ENCODE measurements around the gene ELK4.

ELK4 gene, protein sequence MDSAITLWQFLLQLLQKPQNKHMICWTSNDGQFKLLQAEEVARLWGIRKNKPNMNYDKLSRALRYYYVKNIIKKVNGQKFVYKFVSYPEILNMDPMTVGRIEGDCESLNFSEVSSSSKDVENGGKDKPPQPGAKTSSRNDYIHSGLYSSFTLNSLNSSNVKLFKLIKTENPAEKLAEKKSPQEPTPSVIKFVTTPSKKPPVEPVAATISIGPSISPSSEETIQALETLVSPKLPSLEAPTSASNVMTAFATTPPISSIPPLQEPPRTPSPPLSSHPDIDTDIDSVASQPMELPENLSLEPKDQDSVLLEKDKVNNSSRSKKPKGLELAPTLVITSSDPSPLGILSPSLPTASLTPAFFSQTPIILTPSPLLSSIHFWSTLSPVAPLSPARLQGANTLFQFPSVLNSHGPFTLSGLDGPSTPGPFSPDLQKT

DNA sequence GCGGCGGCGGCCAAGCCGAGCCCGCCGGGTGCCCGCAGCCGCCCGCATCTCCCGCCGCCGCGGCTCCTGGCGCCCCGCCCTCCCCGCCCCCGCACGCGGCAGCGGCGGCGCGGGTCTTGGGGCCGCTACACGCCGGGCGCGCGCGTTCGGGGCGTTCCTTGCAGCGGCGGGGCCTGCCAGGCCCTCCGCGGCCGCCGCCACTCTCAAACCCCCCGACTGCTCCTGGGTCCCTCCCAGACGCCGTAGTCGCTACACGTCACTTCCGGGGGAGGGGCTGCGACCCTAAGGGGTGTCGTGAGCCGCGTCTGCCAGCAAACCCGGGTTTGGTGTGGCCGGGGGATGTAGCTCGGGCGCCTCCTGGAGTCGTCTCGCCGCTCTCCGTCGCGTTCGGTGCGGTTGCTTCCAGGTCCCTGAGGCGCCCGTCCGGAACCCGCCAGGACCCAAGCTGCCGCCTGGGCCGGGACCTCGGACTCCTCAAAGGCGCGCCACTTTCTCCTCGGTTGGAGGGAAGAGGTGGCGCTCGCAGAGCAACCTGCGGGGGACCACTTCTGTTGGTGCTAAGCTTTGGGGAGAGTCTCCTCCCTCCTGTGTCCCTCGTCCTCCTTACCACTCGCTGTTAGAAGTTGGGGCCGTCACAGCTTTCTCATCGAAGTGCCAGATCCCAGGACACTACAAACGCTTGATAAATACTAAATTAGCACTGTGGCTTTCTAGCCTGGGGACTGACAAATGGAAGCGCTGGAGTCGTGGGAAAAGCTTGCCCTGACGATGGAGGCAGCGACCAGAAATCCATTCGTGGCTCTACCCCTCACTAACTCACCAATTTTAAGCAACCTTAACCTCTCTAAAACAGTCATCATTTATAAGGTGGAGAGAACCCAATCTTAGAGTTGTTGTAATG lies at the start of gene ELK4:
Gene ELK4, minus strand, starts transcription at position 244 of the 901 bp plus-strand sequence. CDS start 8,129 bp downstream, outside the sequence.
- DNase-seq: peak; percentile 100

DNA sequence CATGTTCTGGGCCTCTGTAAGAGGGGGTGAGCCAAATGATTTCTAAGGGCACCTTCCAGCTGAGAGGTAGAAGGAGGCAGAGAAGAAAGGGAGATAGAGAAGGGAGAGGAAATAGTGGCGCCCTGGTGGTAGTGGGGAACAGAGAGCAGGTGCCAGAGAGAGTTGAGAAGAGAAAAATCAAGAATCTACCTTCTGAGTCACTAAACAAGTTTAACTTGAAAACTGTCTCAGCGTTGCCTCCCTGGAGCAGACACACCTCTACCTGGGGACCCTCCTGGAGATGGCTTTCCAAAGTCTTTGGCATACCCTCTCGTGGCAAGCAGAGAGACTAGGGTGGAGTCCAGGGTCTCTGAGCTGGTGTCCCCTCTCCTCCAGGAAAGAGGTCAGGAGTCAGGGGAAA lies 49.6 kb upstream of the ELK4 start:
- no peak for DNase-seq

DNA sequence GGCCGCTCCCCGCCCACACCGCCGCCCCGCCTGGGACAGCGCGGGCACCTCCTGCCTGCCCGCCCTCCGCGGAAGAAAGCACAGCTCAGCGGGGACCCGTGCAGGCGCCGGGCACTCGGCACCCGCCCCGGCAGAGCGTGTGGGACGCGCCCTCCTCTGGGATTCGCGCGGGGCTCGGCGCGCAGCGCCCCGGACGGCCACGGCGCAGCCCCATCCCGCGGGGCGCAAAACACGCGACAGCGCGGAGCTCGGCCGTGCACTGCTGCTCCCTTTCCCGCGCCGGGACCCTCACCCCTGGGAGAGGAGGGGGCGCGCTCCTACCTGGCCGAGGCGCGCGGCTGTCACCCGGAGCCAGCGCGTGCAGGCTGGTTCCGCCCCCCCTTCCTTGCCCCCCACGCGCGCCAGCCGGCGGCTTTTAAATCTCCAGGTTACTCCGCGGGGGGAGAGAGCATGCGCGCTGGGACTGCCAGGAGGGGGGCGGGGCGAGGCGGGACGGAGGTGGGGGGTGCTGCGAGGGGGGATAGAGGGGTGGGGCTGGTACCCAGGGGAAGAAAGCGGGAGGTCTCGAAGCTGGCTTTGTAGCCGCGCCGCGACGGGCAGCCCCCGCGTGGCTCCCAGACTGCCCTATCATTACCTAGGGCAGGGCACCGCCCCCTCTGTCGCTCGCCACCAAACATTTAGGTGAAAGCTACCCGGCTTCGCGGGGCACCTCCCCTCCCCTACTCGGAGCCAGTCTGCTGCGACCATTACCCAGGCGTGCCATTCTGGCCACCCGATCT lies 48.5 kb upstream of the ELK4 start, which contains the start of gene SLC45A3:
Gene SLC45A3, minus strand, starts transcription at position 437 of the 779 bp plus-strand sequence. CDS start 15,853 bp downstream, outside the sequence.
- peak; percentile 65 for DNase-seq

DNA sequence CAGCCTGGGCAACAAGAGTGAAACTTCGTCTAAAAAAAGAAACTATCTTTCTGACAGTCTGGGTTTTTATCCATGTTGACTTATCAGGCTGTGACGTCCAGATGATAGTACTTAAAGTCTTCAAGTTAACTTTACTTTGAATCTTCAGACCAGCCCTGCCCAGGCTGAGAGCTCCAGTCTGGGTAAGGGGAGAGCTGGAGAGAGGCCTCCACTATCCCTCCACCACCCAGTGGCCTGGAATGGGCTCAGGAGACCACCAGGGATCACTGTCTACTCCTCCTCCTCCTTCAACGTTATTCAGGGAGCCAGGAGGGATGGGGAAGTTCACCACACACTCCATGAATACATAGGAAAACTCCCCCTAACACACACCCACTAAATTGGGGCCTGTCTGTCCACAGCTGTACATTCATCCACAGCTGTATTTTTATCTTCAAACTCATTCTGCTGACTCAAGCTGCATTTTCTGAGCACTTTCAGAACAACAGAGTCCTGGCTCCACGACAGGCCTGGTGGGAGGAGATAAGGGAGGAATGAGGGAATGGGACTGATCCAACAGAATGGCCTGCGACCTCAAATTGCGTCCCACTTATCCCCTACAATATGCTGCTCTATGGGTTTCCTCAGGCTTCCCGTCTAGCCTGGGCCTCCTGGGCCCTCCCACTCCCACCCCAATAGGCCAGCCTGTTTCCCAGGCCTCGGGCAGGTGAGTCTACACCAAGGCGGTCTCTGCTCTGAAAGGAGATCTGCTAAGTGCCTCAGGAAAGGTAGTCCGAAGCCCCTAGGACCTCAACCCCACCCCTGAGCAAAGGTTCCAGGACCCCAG lies 46.7 kb upstream of the ELK4 start:
- DNase-seq: no peak

DNA sequence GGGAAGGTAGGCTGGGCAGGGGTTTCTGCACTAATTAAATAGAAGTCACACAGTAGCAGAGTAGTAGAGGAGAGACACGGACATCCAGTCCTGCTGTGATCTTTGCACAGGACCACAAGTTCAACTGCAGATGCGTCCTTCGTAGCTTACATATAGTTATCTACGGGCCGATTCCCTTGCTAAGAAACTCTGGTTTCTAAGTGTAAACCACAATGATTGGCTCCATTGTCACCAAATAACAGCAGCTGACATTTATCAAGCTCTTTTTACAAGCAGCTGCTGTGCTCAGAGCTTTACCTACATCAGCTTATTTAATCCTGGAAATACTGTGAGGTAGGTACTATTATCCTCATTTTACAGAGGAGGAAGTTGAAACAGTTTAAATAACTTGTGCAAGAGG lies 45.4 kb upstream of the ELK4 start:
- no peak for DNase-seq

DNA sequence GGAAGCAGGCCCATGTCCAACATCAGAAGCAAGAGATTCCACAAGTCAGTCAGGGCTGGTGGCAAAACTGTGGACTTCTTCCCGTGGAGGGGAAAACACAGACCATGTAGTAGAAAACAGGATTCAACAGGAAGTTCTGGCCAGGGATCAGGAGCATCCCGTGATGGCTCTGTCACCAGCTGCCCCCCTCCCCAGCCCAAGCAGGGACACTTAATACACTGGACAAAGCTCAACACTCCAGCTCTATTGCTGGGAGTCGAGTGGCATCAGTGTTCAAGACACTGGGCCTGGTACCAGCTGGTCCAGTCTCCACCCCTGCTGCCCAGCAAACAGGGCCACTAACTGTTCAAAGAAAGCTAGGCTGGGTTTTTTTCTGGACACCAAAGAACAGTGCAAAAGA lies 44.8 kb upstream of the ELK4 start:
- DNase-seq: no peak

DNA sequence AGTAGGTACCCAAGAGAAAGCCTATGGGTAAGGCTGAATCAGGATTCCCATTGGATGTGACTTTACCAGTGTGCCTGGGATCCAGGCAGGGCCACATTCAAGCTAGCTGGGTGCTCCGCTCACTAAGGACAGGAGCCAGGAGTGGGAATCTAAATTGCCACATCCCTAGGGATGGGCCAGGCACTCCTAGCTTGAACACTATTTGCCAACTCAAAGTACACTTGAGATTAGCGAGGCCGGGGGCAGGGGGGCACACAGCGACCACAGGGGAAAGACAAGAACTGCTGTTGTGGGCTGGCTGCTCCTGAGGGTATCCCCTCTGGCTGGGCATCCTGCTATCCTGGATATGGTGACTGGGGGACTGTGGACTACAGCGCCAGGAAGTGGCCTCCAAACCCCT lies 44.2 kb upstream of the ELK4 start:
- no peak for DNase-seq

DNA sequence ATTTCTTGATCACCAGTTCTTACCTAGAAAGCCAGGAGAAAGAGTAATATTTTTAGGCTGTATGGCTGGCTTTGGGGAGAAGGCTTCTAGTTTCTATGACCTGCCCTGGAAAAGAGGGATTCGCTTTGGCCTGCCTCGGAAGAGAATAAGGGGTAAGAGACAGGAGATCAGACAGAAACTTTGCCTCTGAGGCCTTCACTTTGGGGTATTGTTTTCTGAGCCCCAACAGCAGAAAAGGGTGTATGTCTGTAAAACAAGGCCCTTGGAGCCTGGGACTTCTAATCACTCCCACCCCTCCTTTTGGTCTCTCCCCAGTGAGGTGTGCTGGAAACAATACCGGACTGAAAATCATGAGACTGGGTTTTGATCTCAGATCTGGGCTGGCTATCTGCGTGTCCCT lies 43.4 kb upstream of the ELK4 start:
- DNase-seq: no peak

DNA sequence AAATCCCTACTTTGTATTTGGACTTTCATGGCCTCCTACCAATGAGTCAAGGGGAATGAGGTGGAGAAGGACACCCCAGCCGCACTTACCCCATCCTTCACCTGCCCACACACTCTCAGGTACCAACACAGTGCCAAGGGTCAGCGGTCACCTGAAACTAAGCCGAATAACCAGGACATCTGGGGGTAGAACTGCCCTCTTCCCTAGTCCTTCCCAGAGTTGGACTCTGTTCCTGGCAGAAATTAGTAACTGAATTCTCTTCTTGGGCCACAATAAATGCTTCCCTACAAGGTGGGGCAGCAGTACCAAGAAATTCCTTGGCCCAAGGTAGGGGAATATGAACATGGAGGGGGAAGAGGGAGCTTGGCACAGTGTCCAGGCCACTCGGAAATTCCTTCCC lies 41.2 kb upstream of the ELK4 start:
- no peak for DNase-seq

DNA sequence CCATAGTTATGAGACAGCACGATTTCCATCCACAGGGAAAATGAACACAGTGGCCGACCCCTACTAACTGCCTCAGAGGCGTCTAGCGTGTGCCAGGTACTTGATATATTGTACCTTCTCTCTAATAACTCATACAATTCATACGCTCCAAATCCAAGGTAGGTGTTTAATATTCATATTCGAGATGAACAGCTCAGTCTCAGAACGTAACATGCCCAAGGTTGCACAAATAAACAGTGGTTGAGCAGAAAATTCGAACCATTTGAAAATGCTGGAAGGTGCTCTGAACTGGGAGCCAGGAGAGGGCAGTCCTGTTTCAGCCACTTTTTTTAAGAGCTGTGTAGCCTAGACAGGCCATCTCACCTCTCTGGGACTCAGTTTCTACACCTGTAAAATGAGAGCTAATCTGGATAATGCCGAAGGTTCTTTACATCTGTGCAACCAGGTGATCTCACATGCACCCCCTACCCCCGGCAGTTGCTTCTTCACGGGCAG lies 40.6 kb upstream of the ELK4 start:
- no peak for DNase-seq

DNA sequence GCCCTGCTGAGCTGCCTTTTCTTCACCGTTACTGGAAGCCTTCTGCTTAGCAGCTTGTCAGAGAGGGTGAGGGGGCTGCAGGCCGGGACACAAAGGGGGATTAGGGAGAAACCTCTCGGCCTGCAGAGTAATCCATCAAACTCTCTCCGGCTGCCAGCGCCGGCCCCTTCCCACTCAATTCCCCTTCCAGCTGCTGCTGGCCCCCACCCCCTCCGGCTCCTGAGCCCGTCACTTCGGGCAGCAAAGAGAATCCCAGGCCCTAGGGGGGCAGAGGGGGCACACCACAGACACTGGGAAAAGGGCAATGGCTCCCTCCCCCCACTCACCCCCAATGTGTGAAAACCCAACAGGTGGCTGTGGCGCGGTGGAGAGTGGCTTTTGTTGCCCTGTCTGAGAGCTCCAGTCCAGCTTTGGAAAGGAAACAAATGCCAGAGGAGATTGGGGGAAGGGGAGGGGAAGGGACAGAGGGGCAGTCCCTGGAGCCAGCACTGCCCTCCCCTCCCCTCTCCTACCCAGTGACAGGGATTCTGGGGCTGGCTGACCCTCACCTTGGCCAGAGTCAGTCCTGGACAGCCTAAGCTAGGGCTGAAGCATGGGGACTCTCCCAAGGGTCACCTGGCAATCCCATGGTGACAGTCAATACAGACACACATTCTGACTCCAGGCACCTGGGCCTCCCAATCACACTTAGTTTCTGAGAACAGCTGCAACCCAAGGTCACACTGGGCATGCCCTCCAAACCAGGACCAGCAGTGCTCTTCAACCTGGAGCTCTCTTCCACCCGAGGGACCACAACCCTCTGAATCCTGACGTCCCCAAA lies 39.0 kb upstream of the ELK4 start:
- DNase-seq: no peak

DNA sequence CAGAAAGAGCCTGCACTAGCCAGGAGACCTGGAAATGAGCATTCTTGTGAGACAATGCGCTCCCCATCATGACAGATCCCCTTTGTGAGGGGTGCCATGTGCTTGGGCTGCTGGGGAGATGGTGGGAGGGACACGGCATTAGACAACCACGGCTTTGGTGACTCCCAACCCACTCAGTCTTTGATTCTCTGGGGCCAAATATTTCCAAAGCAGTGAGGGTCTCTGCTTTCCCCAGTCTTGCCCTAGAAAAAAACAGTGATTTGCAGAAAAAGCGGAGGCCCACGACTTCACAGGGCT lies 38.3 kb upstream of the ELK4 start:
- DNase-seq: no peak

DNA sequence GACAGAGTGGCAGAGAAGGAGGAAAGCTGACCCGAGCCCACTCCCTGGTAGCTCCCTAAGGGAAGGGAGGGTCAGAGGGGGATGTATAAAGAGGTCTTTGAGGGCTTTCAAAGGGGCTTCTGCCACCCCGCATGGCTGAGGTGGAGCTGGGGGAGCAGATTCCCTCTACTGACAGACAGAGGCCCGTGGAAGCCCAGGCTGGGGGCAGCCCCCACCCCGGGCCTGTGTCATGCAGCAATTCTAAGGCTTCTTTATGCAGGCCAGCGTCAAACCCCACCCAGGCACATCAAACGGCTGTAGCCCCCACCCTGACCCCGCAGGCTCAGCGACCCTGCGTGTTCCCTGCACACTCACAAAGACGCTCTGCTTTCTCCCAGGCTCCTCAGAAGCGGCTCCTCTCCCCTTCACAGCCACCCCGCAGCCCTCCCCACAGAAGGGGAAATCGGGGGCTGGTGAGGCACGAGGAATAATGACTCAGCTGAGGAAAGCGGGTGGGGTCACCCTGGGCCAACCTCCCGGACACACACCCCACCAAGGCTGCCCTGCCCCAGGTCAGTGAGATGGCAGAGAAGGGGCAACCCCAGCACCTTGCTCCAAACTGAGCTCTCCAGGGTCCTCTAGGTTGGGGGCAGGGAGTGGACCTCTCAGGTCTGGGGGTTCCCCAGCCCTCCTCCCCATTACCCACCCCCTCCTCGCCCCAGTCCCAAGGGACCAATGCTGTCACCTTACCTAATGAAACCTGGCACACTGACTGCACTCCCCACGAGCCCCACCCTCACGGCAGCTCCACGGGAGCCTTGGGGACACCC lies 37.7 kb upstream of the ELK4 start:
- DNase-seq: no peak

DNA sequence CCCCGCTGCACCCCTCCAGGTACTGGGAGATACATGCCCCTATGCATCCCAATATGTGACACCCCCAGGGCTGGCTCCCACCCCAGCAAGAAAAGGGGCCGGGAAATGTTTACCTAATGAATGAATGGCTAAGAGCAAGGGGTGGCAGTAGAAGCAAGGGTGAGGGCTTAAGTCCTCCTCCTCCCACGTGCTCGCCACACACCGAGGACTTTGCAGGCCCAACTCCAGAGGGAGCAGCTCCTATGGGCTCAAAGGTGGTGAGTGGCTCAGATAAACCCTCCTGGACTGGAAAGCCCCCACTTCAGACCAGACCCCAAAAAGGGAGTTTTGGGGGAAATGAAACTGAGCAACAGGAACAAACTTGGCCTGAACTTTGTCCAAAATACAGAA lies 37.1 kb upstream of the ELK4 start:
- no peak for DNase-seq

DNA sequence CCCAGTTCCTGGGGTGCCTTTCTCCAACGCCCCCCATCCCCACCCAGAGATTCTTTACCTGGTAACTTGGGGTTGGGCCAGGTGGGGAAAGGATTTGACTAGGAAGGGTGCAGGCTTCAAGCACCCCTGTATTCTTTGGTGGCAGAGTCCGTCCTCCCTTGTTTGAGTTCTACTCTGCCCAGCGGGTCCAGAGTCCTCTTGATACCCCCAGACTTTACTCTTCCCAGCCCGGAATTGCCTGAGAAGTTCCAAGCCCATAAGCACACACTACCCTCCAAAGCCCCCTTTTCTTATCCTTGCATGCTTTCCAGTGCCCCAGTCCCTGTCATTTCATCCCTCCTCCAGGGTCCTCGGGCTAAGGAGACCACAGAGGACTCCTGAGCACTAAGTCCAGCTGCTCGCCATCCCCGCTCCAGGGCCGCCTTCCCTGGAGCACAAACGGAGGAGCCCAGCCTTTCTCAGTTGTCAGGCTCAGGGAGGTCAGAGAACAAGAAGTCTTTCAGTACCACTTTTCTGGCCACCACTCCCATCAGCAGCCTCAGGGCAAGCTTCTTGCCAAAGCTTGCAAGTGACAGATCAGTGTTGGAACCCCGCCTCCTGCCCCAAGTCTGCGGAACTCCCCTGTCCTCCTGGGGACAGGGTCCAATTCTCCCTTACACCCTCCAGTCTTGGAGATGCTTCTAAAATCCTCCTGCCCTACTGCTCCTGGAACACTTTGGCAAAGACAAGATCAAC lies 36.3 kb upstream of the ELK4 start:
- no peak for DNase-seq

DNA sequence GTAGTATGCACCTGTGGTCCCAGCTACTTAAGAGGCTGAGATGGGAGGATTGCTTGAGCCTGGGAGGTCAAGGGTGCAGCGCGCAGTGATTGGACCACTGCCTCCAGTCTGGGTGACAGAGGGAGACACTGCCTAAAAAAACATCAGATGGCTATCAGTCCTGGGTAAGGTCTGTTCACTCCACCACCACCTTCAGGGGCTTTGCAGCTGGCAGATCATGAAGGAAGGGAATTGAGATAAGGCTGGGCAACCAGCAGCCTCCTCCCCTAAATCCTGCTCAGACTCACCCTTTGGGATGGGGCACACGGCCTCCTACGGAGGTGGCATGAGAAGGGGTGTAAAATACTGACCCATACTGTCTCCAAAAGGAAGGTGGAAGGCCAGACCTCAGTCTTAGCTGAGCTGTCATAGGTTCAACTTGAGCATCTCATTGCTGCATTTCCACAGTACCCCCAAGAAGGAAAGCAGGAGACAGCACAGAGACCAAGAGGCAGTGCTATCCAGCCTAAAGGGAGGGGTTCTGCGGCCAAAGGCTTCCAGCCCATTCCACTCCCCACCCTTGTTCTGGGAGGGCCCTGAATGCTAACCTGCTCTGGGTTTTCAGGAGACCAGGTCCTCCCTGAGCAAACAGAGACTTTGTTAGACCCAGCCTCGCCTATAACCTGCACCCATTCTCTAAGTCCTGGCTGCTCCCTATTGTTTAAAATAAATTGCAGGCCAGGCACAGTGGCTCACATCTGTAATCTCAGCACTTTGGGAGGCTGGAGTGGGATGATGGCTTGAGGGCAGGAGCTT lies 34.8 kb upstream of the ELK4 start:
- DNase-seq: no peak

DNA sequence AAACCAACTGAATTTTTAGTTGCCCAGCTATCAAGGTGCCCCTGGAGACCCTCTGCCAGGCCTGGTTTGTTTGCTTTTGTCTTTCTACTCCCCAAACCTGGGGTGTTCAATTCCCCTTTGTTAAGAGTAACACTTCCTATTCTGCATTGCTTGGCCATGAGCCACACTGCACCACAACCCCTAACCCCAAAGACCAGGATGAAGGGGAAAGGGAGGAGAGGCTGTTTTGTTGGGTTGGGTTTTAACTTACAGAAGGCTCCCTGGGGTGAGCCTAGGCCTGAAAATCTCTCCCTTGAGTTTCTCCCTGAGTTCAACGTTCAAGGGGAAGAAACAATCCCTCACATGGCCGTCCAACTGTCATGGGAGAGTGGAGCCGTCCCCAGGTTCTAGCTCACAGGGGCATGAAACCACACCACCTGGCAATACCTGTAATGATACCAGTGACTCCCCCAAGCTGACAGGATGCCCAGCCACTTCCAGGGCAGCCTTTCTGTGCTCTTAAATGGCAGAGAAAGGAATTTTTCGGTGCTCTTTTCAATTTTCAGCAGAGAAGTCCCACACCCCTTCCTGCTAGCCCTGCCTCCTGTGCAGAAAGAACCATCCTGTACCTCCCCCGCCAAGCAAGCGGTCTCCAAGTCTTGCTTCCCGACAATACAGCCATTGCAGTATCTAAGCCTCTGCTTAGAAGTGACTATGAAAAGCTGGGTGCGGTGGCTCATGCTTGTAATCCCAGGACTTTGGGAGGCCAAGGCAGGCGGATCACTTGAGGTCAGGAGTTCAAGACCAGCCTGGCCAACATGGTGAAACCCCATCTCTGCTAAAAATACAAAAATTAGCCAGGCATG lies 33.6 kb upstream of the ELK4 start:
- no peak for DNase-seq

Data from activated CD8-positive, alpha-beta memory T cell treated with anti-CD3 and anti-CD28 coated beads, Interleukin-2, amount 50 U/mL, for 48 hours (primary cell).